ENCODE results near the gene PSMF1.

Gene PSMF1

DNA sequence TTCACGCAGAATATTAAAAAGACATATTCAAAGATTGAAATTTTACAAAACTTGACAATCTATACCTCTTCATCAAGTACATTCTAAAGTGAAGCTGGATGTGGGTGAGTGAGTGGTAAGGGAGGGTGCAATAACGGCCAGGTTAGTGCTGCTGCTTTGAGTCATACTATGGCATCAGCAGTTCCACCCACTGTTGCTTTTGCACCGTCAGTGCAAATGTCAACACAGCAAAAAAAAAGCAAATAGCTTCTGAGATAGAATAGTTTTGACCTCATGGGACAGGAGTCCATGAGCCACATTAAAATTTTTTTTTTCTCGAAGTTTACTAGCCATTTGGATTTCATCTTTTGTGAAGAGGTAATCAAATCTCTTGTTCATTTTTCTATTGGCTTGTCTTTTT is 31.8 kb downstream of the PSMF1 start:
- Histone ChIP-seq H3K9me3 (ENCODE audit: control insufficient read depth, low read depth, low read length) (no peaks in the 10 kb centered on the region), H3K36me3 (ENCODE audit: control insufficient read depth, low read depth, low read length) (peaks cover 6% of the 10 kb centered on the region), H3K27me3 (ENCODE audit: control insufficient read depth, insufficient read depth, low read length) (no peaks in the 10 kb centered on the region), H3K4me3 (ENCODE audit: low read length) (no peak overlapping the region), H3K4me1 (ENCODE audit: control insufficient read depth, low read depth, low read length) (no peaks in the 10 kb centered on the region), H3K9ac (ENCODE audit: low read length) (no peak overlapping the region), H3K27ac (ENCODE audit: low read length) (no peak overlapping the region)

DNA sequence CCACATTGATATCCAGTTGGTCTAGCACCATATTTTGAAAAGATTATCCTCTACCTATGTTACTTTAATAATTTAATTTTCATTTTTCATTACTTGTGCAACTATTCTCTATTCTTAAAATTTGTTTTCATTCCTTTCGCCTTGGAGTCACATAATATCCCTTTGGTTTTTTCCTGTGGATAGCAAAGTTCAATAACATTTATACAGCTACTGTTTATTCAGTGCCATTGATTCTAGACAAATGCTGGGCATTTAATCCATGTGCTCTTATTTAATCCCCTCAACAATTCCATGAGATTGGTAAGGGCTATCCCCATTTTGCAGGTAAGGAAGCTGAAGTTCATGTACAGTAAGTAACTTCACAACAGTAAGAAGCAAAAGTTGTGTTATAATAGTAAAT is 32.6 kb downstream of the PSMF1 start:
- Histone ChIP-seq H3K27ac (ENCODE audit: low read length) (no peak overlapping the region), H3K4me3 (ENCODE audit: low read length) (no peak overlapping the region), H3K9ac (ENCODE audit: low read length) (no peak overlapping the region), H3K4me1 (ENCODE audit: control insufficient read depth, low read depth, low read length) (no peaks in the 10 kb centered on the region), H3K27me3 (ENCODE audit: control insufficient read depth, insufficient read depth, low read length) (no peaks in the 10 kb centered on the region), H3K36me3 (ENCODE audit: control insufficient read depth, low read depth, low read length) (peaks cover 6% of the 10 kb centered on the region), H3K9me3 (ENCODE audit: control insufficient read depth, low read depth, low read length) (no peaks in the 10 kb centered on the region)

DNA sequence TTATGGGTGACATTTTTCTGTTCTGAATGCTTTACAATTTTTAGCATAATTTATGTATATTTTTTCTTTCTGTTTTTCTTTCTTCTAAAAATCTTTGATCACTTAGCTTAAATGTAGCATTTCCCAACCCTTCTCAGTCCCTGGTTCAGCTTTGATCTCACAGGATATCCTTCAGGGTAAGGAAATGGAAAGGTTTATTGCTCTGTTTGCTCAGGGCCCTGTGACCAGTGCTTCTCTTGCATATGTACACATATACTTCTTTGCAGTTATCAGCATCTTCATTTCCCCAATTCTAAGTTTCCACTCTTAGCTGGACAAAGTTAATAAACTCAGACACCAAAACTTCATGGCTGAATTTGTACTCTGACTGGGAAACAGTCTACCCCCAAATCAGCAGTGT is 35.8 kb downstream of the PSMF1 start:
- H3K4me3 ChIP-seq (ENCODE audit: low read length) = no peak overlapping the region
- H3K9me3 ChIP-seq (ENCODE audit: control insufficient read depth, low read depth, low read length) = no peaks in the 10 kb centered on the region
- no peak overlapping the region for H3K9ac ChIP-seq (ENCODE audit: low read length)
- H3K27ac ChIP-seq (ENCODE audit: low read length) = no peak overlapping the region
- no peaks in the 10 kb centered on the region for H3K4me1 ChIP-seq (ENCODE audit: control insufficient read depth, low read depth, low read length)
- no peaks in the 10 kb centered on the region for H3K27me3 ChIP-seq (ENCODE audit: control insufficient read depth, insufficient read depth, low read length)
- no peaks in the 10 kb centered on the region for H3K36me3 ChIP-seq (ENCODE audit: control insufficient read depth, low read depth, low read length)

- Histone ChIP-seq H3K9me3 (ENCODE audit: control insufficient read depth, low read depth, low read length) (no peaks in the 10 kb centered on the region), H3K4me1 (ENCODE audit: control insufficient read depth, low read depth, low read length) (no peaks in the 10 kb centered on the region), H3K36me3 (ENCODE audit: control insufficient read depth, low read depth, low read length) (no peaks in the 10 kb centered on the region), H3K9ac (ENCODE audit: low read length) (no peak overlapping the region), H3K27me3 (ENCODE audit: control insufficient read depth, insufficient read depth, low read length) (no peaks in the 10 kb centered on the region), H3K27ac (ENCODE audit: low read length) (no peak overlapping the region), H3K4me3 (ENCODE audit: low read length) (no peak overlapping the region)
Observed at GRCh38 chr20:1154691-1155090, 36.3 kb downstream of the PSMF1 start.

DNA sequence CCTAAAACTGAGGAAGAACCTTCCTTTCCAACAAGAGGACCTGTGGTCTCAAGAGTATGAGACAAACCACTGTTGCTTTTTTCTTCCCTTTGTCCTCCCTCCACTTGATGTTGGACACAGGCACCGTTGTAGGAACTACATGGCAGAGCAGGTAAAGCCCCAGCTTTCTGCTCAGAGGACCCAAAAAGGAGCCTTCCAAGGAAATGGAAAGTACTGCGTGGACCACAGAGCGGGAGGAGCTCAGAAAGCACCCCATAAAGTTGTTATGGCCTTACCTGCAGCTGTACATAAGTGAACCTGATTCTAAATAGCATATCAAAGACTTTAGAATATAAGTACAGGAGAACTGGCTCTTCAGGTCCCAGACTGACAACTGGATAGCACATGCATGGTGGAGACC is 36.9 kb downstream of the PSMF1 start:
- H3K9ac ChIP-seq (ENCODE audit: low read length) = no peak overlapping the region
- no peaks in the 10 kb centered on the region for H3K9me3 ChIP-seq (ENCODE audit: control insufficient read depth, low read depth, low read length)
- H3K27ac ChIP-seq (ENCODE audit: low read length) = no peak overlapping the region
- H3K4me3 ChIP-seq (ENCODE audit: low read length) = no peak overlapping the region
- H3K4me1 ChIP-seq (ENCODE audit: control insufficient read depth, low read depth, low read length) = no peaks in the 10 kb centered on the region
- no peaks in the 10 kb centered on the region for H3K36me3 ChIP-seq (ENCODE audit: control insufficient read depth, low read depth, low read length)
- H3K27me3 ChIP-seq (ENCODE audit: control insufficient read depth, insufficient read depth, low read length) = no peaks in the 10 kb centered on the region

- H3K27ac ChIP-seq (ENCODE audit: low read length) = no peak overlapping the region
- no peaks in the 10 kb centered on the region for H3K4me1 ChIP-seq (ENCODE audit: control insufficient read depth, low read depth, low read length)
- no peaks in the 10 kb centered on the region for H3K9me3 ChIP-seq (ENCODE audit: control insufficient read depth, low read depth, low read length)
- H3K9ac ChIP-seq (ENCODE audit: low read length) = no peak overlapping the region
- no peaks in the 10 kb centered on the region for H3K27me3 ChIP-seq (ENCODE audit: control insufficient read depth, insufficient read depth, low read length)
- no peak overlapping the region for H3K4me3 ChIP-seq (ENCODE audit: low read length)
- H3K36me3 ChIP-seq (ENCODE audit: control insufficient read depth, low read depth, low read length) = peaks cover 37% of the 10 kb centered on the region
Observed at GRCh38 chr20:1160496-1160895, 42.1 kb downstream of the PSMF1 start.

GRCh38 chr20:1160991-1161390 is 42.6 kb downstream of the PSMF1 start:
- H3K36me3 ChIP-seq (ENCODE audit: control insufficient read depth, low read depth, low read length) = peaks cover 42% of the 10 kb centered on the region

GRCh38 chr20:1163105-1163504 is 44.7 kb downstream of the PSMF1 start:
- no peaks in the 10 kb centered on the region for H3K4me1 ChIP-seq (ENCODE audit: control insufficient read depth, low read depth, low read length)
- no peak overlapping the region for H3K9ac ChIP-seq (ENCODE audit: low read length)
- no peaks in the 10 kb centered on the region for H3K27me3 ChIP-seq (ENCODE audit: control insufficient read depth, insufficient read depth, low read length)
- H3K9me3 ChIP-seq (ENCODE audit: control insufficient read depth, low read depth, low read length) = no peaks in the 10 kb centered on the region
- no peak overlapping the region for H3K27ac ChIP-seq (ENCODE audit: low read length)
- peaks cover 63% of the 10 kb centered on the region for H3K36me3 ChIP-seq (ENCODE audit: control insufficient read depth, low read depth, low read length)
- H3K4me3 ChIP-seq (ENCODE audit: low read length) = no peak overlapping the region

More at GRCh38 chr20:1160991-1161390, 42.6 kb downstream of the PSMF1 start:
- H3K4me3 ChIP-seq (ENCODE audit: low read length) = no peak overlapping the region
- no peak overlapping the region for H3K9ac ChIP-seq (ENCODE audit: low read length)
- no peaks in the 10 kb centered on the region for H3K9me3 ChIP-seq (ENCODE audit: control insufficient read depth, low read depth, low read length)
- no peak overlapping the region for H3K27ac ChIP-seq (ENCODE audit: low read length)
- no peaks in the 10 kb centered on the region for H3K4me1 ChIP-seq (ENCODE audit: control insufficient read depth, low read depth, low read length)
- no peaks in the 10 kb centered on the region for H3K27me3 ChIP-seq (ENCODE audit: control insufficient read depth, insufficient read depth, low read length)

DNA sequence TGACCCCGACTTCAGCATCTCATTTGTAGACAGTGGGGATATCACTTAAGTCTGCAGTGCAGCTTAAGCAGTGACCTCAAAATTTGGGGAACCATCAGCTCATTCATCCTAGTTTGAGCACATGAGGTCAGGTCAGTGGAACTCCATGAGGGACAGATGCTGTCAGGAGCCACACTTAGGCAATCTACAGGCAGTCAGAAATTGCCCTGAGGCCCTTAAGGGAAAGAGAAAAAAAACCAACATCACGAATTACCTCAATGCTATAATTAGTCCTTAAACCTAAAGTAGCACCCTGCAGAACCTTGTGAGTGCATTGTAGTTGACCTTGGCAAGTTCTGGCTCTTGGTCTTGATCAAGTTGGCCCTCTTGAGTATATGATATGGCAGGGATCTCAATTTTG is 45.3 kb downstream of the PSMF1 start:
- no peak overlapping the region for H3K9ac ChIP-seq (ENCODE audit: low read length)
- H3K4me3 ChIP-seq (ENCODE audit: low read length) = no peak overlapping the region
- no peaks in the 10 kb centered on the region for H3K4me1 ChIP-seq (ENCODE audit: control insufficient read depth, low read depth, low read length)
- H3K27me3 ChIP-seq (ENCODE audit: control insufficient read depth, insufficient read depth, low read length) = no peaks in the 10 kb centered on the region
- peaks cover 68% of the 10 kb centered on the region for H3K36me3 ChIP-seq (ENCODE audit: control insufficient read depth, low read depth, low read length)
- H3K9me3 ChIP-seq (ENCODE audit: control insufficient read depth, low read depth, low read length) = no peaks in the 10 kb centered on the region
- no peak overlapping the region for H3K27ac ChIP-seq (ENCODE audit: low read length)

DNA sequence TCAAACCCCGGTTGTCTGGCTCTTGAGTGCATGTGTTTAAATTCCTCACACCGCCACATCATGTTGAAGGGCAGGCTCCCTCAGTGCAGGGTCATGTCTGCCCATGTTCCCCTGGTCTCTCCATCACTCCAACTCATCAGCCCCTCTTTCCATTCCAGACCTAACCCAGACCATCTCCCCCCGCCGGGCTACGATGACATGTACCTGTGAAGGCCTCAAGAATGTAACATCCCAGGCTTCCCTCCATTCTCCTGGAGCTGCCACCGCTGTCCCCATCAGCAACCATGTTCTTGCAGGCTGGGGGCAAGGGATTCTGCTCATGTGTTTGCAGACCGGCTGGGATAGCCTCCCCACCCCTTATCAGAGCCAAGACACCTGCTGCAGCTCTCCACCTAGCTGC is 46.5 kb downstream of the PSMF1 start:
- H3K36me3 ChIP-seq (ENCODE audit: control insufficient read depth, low read depth, low read length) = peaks cover 74% of the 10 kb centered on the region
- H3K9me3 ChIP-seq (ENCODE audit: control insufficient read depth, low read depth, low read length) = no peaks in the 10 kb centered on the region
- no peaks in the 10 kb centered on the region for H3K27me3 ChIP-seq (ENCODE audit: control insufficient read depth, insufficient read depth, low read length)
- H3K27ac ChIP-seq (ENCODE audit: low read length) = no peak overlapping the region
- H3K4me3 ChIP-seq (ENCODE audit: low read length) = no peak overlapping the region
- no peak overlapping the region for H3K9ac ChIP-seq (ENCODE audit: low read length)
- no peaks in the 10 kb centered on the region for H3K4me1 ChIP-seq (ENCODE audit: control insufficient read depth, low read depth, low read length)

GRCh38 chr20:1165521-1165920 is 47.1 kb downstream of the PSMF1 start:
- Histone ChIP-seq H3K4me1 (ENCODE audit: control insufficient read depth, low read depth, low read length) (no peaks in the 10 kb centered on the region), H3K27ac (ENCODE audit: low read length) (no peak overlapping the region), H3K9ac (ENCODE audit: low read length) (no peak overlapping the region), H3K27me3 (ENCODE audit: control insufficient read depth, insufficient read depth, low read length) (no peaks in the 10 kb centered on the region), H3K4me3 (ENCODE audit: low read length) (no peak overlapping the region), H3K36me3 (ENCODE audit: control insufficient read depth, low read depth, low read length) (peaks cover 76% of the 10 kb centered on the region), H3K9me3 (ENCODE audit: control insufficient read depth, low read depth, low read length) (no peaks in the 10 kb centered on the region)

DNA sequence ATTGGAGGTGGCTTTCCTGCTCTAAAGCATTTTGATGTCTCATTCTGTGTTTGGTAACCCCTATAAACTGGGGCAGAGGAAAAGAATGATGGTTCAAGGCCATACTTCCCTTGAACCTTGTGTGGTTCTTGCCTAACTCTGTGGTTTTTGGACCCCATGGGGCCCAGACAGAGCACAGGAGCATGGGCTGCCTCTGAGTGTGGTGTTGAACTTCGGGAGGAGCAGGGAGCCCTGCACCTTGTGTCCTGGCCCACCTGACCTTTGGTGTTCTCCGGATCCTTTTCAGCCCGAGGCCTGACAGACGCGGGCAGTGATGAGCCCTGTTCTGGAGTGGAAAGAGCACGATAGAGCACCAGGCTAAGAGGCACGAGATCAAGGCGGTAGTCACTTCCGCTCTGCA is 47.5 kb downstream of the PSMF1 start:
- Histone ChIP-seq H3K27me3 (ENCODE audit: control insufficient read depth, insufficient read depth, low read length) (no peaks in the 10 kb centered on the region), H3K27ac (ENCODE audit: low read length) (no peak overlapping the region), H3K4me1 (ENCODE audit: control insufficient read depth, low read depth, low read length) (no peaks in the 10 kb centered on the region), H3K4me3 (ENCODE audit: low read length) (no peak overlapping the region), H3K9me3 (ENCODE audit: control insufficient read depth, low read depth, low read length) (no peaks in the 10 kb centered on the region), H3K9ac (ENCODE audit: low read length) (no peak overlapping the region), H3K36me3 (ENCODE audit: control insufficient read depth, low read depth, low read length) (peaks cover 72% of the 10 kb centered on the region)

Measured in iPS-18a (cell line).